ENCODE measurements around the gene DSP.

DNA sequence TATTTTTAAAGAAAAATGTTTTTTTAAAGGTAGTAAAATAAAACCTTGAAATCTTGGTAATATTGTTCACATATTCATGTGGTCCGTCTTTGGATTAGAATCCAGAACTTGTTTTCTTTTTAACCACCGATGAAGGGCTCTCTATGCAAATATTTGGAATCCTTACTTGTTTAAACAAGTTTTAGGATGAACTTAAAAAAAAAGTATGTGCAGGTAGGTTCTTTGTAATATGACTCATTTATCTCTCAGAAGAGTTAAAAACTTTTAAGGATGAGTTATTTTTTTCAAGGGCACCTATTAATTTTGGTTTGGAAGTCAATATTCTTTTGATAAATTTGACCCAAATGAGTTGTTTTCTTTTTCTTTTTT, 8.9 kb downstream of the DSP start:
- TF ChIP-seq CEBPB (IDR thresholded peaks at IDR 0.05; ENCODE audit: low read depth) (no peak), SIN3A (IDR thresholded peaks at IDR 0.05; ENCODE audit: low read depth) (no peak), EGR1 (IDR thresholded peaks at IDR 0.05; ENCODE audit: low read depth) (no peak), POLR2A (IDR thresholded peaks at IDR 0.05; ENCODE audit: borderline replicate concordance, extremely low read depth, insufficient read depth, insufficient read length) (no peak), POLR2AphosphoS5 (IDR thresholded peaks at IDR 0.05; ENCODE audit: low read depth, low read length) (no peak), EZH2 (IDR thresholded peaks at IDR 0.05) (no peak), TCF7L2 (IDR thresholded peaks at IDR 0.05; ENCODE audit: borderline replicate concordance, extremely low read depth, insufficient read depth, insufficient read length) (no peak)
- TF ChIP-seq, protein P1, sequence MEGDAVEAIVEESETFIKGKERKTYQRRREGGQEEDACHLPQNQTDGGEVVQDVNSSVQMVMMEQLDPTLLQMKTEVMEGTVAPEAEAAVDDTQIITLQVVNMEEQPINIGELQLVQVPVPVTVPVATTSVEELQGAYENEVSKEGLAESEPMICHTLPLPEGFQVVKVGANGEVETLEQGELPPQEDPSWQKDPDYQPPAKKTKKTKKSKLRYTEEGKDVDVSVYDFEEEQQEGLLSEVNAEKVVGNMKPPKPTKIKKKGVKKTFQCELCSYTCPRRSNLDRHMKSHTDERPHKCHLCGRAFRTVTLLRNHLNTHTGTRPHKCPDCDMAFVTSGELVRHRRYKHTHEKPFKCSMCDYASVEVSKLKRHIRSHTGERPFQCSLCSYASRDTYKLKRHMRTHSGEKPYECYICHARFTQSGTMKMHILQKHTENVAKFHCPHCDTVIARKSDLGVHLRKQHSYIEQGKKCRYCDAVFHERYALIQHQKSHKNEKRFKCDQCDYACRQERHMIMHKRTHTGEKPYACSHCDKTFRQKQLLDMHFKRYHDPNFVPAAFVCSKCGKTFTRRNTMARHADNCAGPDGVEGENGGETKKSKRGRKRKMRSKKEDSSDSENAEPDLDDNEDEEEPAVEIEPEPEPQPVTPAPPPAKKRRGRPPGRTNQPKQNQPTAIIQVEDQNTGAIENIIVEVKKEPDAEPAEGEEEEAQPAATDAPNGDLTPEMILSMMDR (IDR thresholded peaks at IDR 0.05 in 2 of 3, conservative IDR thresholded peaks at IDR 0.05 in 1 of 3; ENCODE audit: borderline replicate concordance in 1 of 3, insufficient read depth in 1 of 3, low read depth in 2 of 3, low read length in 2 of 3) = no peak
- TF ChIP-seq, protein P2, sequence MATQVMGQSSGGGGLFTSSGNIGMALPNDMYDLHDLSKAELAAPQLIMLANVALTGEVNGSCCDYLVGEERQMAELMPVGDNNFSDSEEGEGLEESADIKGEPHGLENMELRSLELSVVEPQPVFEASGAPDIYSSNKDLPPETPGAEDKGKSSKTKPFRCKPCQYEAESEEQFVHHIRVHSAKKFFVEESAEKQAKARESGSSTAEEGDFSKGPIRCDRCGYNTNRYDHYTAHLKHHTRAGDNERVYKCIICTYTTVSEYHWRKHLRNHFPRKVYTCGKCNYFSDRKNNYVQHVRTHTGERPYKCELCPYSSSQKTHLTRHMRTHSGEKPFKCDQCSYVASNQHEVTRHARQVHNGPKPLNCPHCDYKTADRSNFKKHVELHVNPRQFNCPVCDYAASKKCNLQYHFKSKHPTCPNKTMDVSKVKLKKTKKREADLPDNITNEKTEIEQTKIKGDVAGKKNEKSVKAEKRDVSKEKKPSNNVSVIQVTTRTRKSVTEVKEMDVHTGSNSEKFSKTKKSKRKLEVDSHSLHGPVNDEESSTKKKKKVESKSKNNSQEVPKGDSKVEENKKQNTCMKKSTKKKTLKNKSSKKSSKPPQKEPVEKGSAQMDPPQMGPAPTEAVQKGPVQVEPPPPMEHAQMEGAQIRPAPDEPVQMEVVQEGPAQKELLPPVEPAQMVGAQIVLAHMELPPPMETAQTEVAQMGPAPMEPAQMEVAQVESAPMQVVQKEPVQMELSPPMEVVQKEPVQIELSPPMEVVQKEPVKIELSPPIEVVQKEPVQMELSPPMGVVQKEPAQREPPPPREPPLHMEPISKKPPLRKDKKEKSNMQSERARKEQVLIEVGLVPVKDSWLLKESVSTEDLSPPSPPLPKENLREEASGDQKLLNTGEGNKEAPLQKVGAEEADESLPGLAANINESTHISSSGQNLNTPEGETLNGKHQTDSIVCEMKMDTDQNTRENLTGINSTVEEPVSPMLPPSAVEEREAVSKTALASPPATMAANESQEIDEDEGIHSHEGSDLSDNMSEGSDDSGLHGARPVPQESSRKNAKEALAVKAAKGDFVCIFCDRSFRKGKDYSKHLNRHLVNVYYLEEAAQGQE (IDR thresholded peaks at IDR 0.05; ENCODE audit: low read depth) = no peak
- TF ChIP-seq, protein P3, sequence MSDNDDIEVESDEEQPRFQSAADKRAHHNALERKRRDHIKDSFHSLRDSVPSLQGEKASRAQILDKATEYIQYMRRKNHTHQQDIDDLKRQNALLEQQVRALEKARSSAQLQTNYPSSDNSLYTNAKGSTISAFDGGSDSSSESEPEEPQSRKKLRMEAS (IDR thresholded peaks at IDR 0.05) = no peak
- TF ChIP-seq, protein P4, sequence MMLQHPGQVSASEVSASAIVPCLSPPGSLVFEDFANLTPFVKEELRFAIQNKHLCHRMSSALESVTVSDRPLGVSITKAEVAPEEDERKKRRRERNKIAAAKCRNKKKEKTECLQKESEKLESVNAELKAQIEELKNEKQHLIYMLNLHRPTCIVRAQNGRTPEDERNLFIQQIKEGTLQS (IDR thresholded peaks at IDR 0.05) = no peak

Data from HCT116 (cell line).